Hematopoietic multipotent progenitor cell treated with erythropoietin and hydrocortisone succinate and interleukin-3 and kit ligand, for 4 days (in vitro differentiated cells): ENCODE data around the gene NCKAP5.

Source experiments
- DNase-seq: peaks from one replicate; pipeline ENCODE4 v3.0.0-alpha.2; 2015

The NCKAP5 gene

GRCh38 chr2:133062931-133063665, 505.2 kb downstream of the NCKAP5 start:
- no peak for DNase-seq

- no peak for DNase-seq
Observed at GRCh38 chr2:133061874-133062593, 506.2 kb downstream of the NCKAP5 start.

DNA sequence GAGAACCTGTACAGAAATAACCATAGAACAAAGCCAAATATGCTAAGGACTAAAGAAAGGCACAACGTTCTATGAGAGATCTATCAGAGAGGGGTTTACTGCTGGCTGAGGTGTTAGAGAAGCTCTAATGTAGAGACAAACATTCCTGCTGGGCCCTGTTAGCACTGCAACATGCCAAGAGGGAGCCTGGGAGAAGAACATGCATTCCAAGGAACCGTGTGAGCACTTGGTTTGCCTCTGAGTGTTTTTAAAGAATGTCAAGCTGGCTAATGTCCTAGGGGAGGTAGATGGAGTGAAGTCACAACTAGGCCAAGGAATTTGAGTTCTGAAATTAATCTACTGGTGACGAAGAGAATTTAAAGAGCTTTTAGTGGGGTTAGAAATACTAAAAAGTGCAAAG, 514.0 kb downstream of the NCKAP5 start:
- DNase-seq, result no peak

DNA sequence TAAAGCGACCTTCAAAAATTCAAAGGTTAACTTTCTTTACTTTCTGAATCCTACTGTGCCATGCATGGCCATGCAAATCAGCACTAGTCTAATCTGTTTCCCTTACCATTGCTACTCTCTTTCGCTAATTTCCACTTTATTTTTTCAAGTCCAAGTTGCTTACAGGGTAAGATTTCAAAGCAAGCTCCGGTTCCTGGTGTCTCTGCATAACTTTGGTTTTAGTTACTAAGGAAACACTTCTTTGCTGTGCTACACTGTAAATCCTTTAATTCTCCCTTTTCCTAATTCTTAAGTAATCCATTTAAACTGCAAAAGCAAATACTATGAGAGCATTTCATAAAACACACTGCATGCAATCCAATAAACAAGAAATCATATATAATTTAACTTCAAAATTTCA, 514.7 kb downstream of the NCKAP5 start:
- no peak for DNase-seq

GRCh38 chr2:133045787-133046186, 522.5 kb downstream of the NCKAP5 start:
- DNase-seq, result no peak

DNA sequence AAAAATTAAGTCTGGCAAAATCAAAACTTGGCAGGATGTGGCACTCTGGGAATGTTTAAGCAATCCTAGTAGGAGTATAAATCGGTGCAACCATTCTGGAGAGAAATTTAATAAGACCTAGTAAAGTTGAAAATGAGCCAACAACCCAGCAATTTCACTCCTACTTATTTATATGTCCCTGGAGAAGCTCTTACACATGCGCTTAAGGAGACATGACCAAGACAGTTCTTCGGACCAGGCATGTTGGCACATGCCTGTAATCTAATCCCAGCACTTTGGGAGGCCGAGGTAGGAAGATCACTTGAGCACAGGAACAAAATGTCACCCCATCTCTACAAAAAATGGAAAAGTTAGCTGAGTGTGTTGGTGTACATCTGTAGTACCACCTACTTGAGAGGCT, 523.7 kb downstream of the NCKAP5 start:
- no peak for DNase-seq

DNA sequence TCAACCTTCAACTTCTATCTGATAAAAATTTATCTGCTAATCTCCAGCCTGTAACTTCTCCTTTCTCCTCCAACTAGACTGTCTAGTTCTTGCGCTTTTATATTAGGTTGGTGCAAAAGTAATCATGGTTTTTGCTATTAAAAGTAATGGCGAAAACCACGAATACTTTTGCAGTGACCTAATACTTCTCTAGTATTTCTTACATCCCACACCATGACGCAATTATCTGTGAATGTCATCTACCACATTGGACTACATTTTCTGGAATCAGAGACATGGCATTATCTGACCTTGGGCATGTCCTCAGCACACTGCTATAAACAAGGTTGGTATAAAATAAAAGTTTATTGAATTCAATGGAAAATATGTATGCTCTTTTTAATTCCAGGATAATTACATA, 528.1 kb downstream of the NCKAP5 start:
- DNase-seq, result no peak

DNA sequence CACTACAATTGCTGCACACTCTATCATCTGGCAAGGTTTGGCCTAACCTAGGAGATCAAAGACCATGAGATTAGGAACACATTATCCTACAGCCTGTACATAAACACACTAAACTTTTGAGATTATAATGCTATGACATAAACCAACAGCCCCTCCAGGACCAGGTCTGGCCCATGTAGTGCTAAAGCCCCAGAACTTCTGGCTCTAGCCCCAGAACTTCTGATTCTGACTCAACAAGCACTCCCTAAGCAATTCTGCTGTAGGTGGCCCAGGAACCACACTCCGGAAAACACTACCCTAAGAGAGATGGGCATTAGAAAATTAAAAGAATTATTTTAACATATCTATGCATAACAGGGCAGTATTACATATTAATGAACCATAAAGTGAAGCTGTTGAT, 528.7 kb downstream of the NCKAP5 start:
- no peak for DNase-seq

GRCh38 chr2:133026536-133027177, 541.6 kb downstream of the NCKAP5 start:
- DNase-seq, result no peak

DNA sequence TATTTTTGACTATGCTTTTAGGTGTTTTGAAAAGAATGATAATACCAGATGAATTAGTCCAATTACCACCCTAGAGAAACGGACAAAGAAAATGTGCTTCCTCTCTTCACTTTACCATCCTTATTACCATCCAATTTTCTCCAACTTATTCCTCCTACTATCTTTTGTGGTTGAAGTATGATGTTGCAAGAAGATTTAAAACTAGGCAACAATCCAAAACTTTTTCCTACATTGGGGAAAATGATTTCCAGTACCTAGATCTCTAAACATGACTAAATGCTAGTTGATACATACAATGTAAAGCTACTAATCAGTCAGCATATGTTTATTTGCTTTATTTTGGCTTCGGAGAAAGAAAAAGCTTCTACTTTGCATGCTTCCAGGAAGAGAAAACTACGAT, 543.3 kb downstream of the NCKAP5 start:
- no peak for DNase-seq

DNA sequence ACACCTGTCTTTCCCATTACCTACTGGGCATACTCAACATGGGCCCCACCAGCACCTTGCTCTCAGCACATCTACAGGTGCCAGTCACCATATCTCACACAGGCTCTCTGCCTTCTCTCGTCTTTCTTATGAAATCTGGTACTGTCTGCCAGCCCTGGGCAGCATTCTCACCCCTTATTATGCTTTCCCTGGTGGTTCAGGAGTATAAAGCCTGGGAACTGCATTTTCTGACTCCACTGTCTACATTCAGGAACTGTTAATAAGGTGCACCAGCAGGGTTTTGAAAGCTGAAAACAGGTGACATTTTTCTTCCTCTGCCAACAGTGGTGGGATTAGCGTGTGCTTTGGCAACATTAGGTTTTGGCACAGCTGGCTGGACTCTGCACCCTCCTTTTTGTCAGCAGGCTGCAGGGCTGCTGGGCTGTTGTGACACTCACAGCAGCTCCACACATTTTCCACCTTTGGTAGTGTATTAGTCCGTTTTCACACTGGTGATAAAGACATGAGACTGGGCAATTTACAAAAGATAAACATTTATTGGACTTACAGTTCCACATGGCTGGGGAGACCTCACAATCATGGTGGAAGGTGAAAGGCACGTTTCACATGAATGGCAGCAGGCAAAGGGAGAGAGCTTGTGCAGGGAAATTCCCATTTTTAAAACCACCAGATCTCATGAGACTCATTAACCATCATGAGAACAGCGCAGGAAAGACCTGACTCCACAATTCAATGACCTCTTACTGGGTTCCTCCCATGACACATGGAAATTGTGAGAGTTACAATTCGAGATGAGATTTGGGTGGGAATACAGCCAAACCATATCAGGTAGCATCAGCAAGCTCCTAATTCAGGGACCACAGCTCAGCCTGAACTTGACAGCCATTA, 555.2 kb downstream of the NCKAP5 start:
- DNase-seq, result no peak

- no peak for DNase-seq
Observed at GRCh38 chr2:133004623-133005022, 563.6 kb downstream of the NCKAP5 start.

GRCh38 chr2:132999421-132999820, 568.8 kb downstream of the NCKAP5 start:
- no peak for DNase-seq

DNA sequence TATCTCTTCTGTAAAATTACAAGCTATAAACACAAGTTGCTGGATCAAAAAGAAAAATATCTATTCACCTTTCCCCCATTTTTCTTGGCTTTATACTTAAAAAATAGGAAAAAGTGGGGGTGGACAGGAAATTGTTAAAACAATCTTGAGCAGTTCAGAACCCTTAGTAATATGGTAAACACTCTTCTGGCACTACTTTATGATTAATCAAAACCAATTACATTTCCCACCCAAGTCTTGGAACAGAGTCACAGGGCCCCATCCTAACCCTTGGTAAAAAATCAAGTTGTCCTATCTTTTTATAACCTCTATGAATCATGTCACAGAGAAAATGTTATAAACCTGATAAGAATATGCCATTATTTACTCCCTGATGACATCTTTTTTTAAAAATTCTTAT, 570.0 kb downstream of the NCKAP5 start:
- DNase-seq, result no peak

DNA sequence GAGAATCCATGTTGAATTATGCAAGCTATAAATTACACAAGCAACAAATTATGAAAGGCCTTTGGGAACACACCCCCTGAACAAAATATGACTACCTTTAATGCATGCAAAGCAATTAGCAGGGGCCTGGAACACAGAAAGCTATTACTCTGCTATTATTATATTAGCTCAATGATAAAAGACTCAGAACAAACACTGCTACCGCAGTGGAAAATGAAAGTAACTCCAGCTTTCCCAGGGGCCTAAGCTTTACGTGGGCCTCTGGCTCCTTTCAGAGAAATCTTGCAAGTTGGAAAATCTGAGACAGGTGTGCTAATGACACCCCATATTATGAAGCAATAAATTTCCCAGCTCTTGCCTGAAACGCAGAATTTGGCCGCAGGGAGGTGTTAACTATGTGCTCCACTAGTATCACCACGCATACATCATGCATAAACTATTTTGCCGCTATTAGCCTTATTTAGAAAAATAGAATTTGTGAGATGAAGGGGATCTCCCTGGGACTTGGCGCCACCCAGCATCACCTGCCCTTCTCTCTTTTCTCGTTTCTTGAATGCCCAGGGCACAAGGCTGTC, 576.7 kb downstream of the NCKAP5 start:
- DNase-seq, result no peak

- DNase-seq, result no peak
Observed at GRCh38 chr2:132984731-132985130, 583.5 kb downstream of the NCKAP5 start.

- no peak for DNase-seq
Observed at GRCh38 chr2:132980304-132980703, 588.0 kb downstream of the NCKAP5 start.

- DNase-seq, result no peak
Observed at GRCh38 chr2:132979339-132980093, 588.7 kb downstream of the NCKAP5 start.

- DNase-seq, result no peak
Observed at GRCh38 chr2:132978840-132979239, 589.4 kb downstream of the NCKAP5 start.

GRCh38 chr2:132977812-132978529, 590.3 kb downstream of the NCKAP5 start:
- no peak for DNase-seq
